GM21528 (cell line): ENCODE results near the gene TES.
"Not testable (repeated sequence)": the region's sequence is repeated elsewhere in the genome, so short reads cannot be mapped to it uniquely, and the experiment has no call there.

ENCODE experiments used
- ATAC-seq: cut with Tn5 transposase; IDR thresholded peaks from one replicate; pipeline ENCODE4 v1.9.1; 2021; ENCODE audit warnings: mild to moderate bottlenecking, moderate library complexity; ENCODE audit not compliant: unreplicated experiment, low FRiP score

The TES gene

DNA sequence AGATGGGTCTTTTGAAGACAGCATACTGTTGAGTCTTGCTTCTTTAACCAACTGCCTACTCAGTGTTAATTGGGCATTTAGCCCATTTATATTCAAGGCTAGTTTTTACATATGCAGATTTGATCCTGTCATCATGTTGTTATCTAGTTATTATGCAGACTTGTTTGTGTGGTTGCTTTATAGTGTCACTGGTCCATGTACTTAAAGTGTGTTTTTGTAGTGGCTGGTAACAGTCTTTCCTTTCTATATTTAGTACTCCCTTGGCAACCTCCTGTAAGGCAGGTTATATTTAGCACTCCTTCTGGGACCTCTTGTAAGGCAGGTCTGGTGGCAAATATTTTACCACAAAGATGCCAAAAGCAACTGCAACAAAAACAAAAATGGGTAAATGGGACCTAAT is 66.7 kb downstream of the TES start:
- ATAC-seq, result no peak

DNA sequence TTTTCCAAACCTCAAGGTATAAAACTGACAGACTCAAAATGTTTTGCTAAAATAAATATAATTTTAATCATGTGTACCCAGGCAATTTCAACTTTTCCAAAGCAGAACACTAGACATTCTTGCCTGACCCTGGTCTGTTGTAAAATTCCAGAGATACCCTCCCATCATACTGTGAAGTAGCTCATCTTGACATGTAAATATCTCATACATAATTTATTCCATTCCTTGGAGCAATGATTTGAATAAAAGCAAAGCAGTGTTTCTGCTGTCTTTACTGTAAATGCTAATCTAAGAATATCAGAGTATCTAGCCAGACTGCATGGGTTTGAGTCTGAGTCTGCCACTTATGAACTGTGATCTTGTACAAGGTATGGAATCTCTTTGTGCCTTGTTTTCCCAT is 68.9 kb downstream of the TES start:
- no peak for ATAC-seq

GRCh38 chr7:116280803-116281202 is 70.5 kb downstream of the TES start:
- ATAC-seq, result no peak

DNA sequence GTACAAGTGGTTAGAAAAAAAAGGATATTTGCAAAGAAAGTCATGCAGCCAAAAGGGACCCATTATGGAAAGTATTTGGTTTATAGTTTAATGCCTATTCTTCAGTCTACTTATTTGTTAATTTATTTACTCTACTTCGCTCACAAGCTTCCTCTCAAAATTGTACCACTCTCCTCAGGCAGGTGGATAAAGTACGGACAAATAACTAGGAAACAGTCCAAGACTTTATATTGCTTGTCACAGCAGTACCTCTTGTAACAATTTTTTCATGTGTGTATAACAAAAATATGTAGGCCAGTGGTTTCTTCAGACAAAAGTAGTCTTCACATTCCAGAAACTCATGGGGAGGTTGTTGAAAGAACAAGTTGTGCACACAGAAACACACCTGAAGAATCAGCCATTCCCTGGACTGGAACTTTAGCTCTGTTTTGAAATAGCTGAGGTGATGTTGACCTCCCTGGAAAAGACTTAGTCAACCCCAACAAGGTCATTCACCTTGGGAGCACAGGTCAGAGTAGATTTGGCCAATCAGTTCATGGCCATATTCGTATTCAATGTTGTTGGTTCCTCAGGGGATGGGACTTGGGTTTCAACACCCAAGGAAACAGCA is 73.4 kb downstream of the TES start:
- ATAC-seq, result no peak

GRCh38 chr7:116284390-116284789 is 74.1 kb downstream of the TES start:
- no peak for ATAC-seq

- no peak for ATAC-seq
These were observed 74.9 kb downstream of the TES start for GRCh38 chr7:116285252-116285651.

- no peak for ATAC-seq
These were observed 80.4 kb downstream of the TES start for GRCh38 chr7:116290740-116291139.

DNA sequence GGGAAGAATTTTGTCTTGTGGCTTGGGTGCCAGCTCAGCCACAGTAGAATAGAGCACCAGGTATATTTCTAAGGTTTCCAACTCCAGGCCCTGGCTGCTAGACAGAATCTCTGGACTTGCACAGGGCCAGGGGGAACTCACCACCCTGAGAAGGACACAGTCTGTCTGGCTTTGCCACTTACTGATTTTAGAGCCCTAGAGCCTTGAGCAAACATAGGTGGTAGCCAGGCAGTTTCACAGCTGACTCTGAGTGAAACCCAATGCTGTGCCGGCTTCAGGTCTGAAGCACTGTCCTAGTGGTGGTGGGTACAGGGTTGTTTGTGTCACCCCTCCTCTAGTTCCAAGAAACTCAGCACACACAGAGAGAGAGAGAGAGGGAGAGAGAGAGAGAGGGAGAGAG is 81.6 kb downstream of the TES start:
- no peak for ATAC-seq

- no peak for ATAC-seq
These were observed 82.0 kb downstream of the TES start for GRCh38 chr7:116292381-116292780.

DNA sequence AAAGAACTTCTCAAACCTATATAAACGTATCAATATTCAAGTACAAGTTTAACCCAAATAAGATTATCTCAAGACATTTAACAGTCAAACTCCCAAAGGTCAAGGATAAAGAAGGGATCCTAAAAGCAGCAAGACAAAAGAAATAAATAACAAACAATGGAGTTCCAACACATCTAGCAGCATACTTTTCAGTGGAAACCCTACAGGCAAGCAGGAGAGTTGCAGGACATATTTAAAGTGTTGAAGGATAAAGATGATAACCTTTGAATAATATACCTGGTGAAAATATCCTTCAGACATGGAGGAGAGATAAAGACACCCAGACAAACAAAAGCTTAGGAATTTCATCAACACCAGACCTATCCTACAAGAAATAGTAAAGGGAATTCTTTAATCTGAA is 82.8 kb downstream of the TES start:
- ATAC-seq, result no peak

GRCh38 chr7:116293633-116294032 is 83.3 kb downstream of the TES start:
- ATAC-seq, result no peak

- ATAC-seq, result not testable (repeated sequence)
These were observed 85.6 kb downstream of the TES start for GRCh38 chr7:116295903-116296302.

GRCh38 chr7:116298055-116298454 is 87.7 kb downstream of the TES start:
- no peak for ATAC-seq

- ATAC-seq, result no peak
These were observed 88.2 kb downstream of the TES start for GRCh38 chr7:116298576-116298975.

- no peak for ATAC-seq
These were observed 95.4 kb downstream of the TES start for GRCh38 chr7:116305485-116306408.

DNA sequence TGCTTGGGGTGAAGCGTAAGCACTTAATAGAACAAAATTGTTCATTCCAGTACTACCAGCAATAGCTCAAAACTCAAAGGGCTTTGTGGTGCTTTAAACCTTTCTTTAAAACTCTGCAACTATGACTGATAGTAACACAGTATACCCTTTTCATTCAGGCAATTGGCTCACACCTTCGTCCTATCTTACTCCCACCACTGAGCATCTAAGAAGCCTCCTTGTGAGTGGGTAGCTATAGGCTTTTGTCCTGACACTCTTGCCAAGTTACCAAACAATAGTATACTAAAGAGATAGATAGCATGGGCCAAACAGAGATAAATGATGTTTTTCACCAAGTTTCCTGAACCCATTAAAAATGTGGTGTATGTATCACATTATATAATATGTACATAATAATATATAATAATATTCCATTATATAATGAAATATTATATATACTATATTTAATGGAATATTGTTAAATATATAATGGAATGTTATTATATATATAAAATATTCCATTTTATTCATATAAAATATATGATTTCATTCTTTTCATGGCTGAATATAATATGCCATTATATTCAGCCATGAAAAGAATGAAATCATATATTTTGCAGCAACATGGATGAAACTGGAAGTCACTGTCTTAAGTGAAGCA is 96.2 kb downstream of the TES start:
- ATAC-seq, result no peak

DNA sequence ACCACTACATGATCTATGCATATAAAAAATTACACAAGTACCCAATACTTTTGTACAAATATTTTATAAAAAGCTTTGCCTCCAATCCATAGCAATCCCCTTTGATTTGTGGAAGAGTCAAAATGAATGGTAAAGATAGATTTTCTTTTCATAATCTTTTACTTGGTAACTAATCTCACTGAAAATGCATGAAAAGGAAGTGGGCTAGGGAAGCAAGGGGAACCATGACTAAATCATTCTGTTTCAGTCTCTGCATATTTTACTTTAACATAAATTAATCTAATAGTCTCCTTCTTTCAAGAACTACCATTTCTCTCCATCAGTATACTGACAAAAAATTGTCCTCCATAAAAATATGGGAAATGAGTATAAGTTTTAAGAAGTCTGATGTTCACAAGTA is 96.9 kb downstream of the TES start:
- no peak for ATAC-seq
